ENCODE data around the gene TENT4A.
A peak's percentile ranks its signal among the peaks of the same experiment; 100 is the strongest.

The TENT4A gene

DNA sequence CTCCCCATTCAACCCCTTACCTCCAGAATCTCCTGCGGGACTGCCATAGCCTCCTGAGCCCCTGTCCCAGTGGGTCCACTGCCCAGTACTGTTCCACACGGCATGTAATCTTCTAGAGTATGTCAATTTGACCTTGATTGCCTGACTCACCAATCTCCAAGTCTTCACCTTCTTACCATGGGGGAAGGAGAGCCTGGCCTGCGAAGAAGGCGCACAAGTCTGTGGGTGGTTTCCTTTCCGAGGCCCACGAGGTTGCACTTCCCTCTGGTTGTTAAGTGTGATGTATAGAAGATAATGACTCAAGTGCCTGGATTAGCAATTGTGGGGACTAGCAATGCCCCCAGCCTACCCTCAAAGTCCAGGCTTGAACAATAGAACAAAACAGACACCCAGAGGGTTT is 8.1 kb upstream of the TENT4A start:
- Mint-ChIP-seq H3K4me1 (ENCODE audit: low read depth in 2 of 2) (no peaks in the 10 kb centered on the region), H3K36me3 (ENCODE audit: insufficient read depth) (no peaks in the 10 kb centered on the region), H3K9me3 (no peaks in the 10 kb centered on the region), H3K4me3 (no peak overlapping the region), H3K27me3 (peaks cover 18 to 35% of the 10 kb centered on the region in 2 donors), H3K27ac (peak overlapping the region in 1 of 2 donors; percentile 18)
- no peak for DNase-seq
- no peak for ATAC-seq (replicated peaks)

- Mint-ChIP-seq H3K9me3 (no peaks in the 10 kb centered on the region), H3K27ac (peak overlapping the region in 1 of 2 donors; percentile 16), H3K4me3 (no peak overlapping the region), H3K4me1 (ENCODE audit: low read depth in 2 of 2) (no peaks in the 10 kb centered on the region), H3K36me3 (ENCODE audit: insufficient read depth) (no peaks in the 10 kb centered on the region), H3K27me3 (peaks cover 9 to 26% of the 10 kb centered on the region in 2 donors)
- DNase-seq: no peak
- no peak for ATAC-seq (replicated peaks)
These were observed 7.3 kb upstream of the TENT4A start for GRCh38 chr5:6705959-6706358.

- H3K9me3 Mint-ChIP-seq: no peaks in the 10 kb centered on the region
- peaks cover 10% of the 10 kb centered on the region for H3K36me3 Mint-ChIP-seq (ENCODE audit: insufficient read depth)
- DNase-seq (no peak), ATAC-seq (replicated peaks) (no peak)
- H3K27ac Mint-ChIP-seq: no peak overlapping the region
- H3K27me3 Mint-ChIP-seq: peaks cover 0 to 10% of the 10 kb centered on the region in 2 donors
- no peak overlapping the region for H3K4me3 Mint-ChIP-seq
- H3K4me1 Mint-ChIP-seq (ENCODE audit: low read depth in 2 of 2): peaks cover 6% of the 10 kb centered on the region in 2 donors
These were observed 5.4 kb upstream of the TENT4A start for GRCh38 chr5:6707852-6708251.

GRCh38 chr5:6708814-6709213 is 4.4 kb upstream of the TENT4A start:
- H3K4me3 Mint-ChIP-seq: no peak overlapping the region
- no peak overlapping the region for H3K27ac Mint-ChIP-seq
- peaks cover 14% of the 10 kb centered on the region for H3K36me3 Mint-ChIP-seq (ENCODE audit: insufficient read depth)
- peaks cover 6% of the 10 kb centered on the region in 2 donors for H3K4me1 Mint-ChIP-seq (ENCODE audit: low read depth in 2 of 2)
- DNase-seq: no peak
- no peak for ATAC-seq (replicated peaks)
- H3K27me3 Mint-ChIP-seq: peaks cover 0 to 10% of the 10 kb centered on the region in 2 donors
- no peaks in the 10 kb centered on the region for H3K9me3 Mint-ChIP-seq

DNA sequence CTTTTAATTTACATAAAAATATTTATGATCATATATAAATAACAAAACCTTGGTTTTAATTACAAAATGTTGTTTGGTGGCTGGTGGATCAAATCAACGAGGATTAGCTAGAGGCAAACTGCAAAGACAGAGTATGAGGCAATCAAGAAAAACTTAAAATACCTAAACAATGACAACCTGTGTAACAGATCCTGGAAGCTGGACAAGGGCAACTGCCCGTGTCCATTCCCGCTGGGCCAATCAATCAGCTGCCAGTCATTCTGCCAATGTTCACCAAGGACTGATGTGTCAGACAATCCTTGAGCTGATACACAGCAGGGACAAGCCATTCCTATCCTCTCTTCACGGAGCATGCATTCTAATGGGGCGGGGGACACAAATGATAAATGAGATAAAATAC is 3.2 kb upstream of the TENT4A start:
- Mint-ChIP-seq H3K27ac (no peak overlapping the region), H3K4me3 (no peak overlapping the region), H3K4me1 (ENCODE audit: low read depth in 2 of 2) (peaks cover 6 to 9% of the 10 kb centered on the region in 2 donors), H3K36me3 (ENCODE audit: insufficient read depth) (peaks cover 17% of the 10 kb centered on the region), H3K9me3 (no peaks in the 10 kb centered on the region), H3K27me3 (peaks cover 0 to 4% of the 10 kb centered on the region in 2 donors)
- no peak for DNase-seq
- ATAC-seq (replicated peaks): no peak

DNA sequence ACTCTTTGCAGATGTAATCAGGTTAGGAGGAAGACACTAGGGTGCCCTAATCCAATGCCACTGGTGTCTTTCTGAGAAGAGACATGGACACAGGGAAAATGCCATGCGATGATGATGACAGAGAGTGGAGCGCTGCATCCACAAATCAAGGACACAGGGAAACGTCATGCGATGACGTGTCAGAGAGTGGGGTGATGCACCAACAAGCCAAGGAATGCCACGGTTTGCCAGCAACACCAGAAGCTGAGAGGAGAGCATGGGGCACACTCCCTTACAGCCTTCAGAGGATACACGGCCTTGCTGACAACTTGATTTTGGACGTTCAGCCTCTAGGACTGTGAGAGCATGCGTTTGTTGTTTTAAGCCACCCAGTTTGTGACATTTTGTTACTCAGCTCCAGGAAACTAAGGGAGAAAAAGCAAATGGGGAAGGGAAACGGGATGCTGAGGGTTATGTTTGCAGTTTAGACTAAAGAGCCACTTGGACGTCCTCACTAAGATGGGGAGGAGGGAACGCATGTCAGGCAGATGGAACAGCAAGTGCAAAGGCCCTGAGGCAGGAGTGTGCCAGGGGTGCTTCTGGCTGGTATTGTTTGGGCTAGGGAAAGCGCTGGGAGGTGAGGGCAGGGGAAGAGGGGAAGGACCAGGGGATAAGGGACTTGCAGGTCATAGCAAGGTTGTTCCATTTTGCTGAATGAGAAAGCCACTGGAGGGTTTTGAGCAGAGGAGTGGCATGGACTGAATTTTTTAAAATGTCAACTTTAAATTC is 2.5 kb upstream of the TENT4A start:
- H3K36me3 Mint-ChIP-seq (ENCODE audit: insufficient read depth): peaks cover 19% of the 10 kb centered on the region
- no peaks in the 10 kb centered on the region for H3K9me3 Mint-ChIP-seq
- ATAC-seq (replicated peaks) (no peak), DNase-seq (no peak)
- peaks cover 7 to 16% of the 10 kb centered on the region in 2 donors for H3K4me1 Mint-ChIP-seq (ENCODE audit: low read depth in 2 of 2)
- peak overlapping the region in 1 of 2 donors; percentile 22 for H3K4me3 Mint-ChIP-seq
- H3K27me3 Mint-ChIP-seq: no peaks in the 10 kb centered on the region
- H3K27ac Mint-ChIP-seq: no peak overlapping the region

- H3K4me3 Mint-ChIP-seq: peak overlapping the region; percentile 85 to 89
- H3K27me3 Mint-ChIP-seq: no peaks in the 10 kb centered on the region
- H3K36me3 Mint-ChIP-seq (ENCODE audit: insufficient read depth): peaks cover 21% of the 10 kb centered on the region
- no peak for ATAC-seq (replicated peaks)
- no peaks in the 10 kb centered on the region for H3K9me3 Mint-ChIP-seq
- peak overlapping the region; percentile 84 to 91 for H3K27ac Mint-ChIP-seq
- no peak for DNase-seq
- H3K4me1 Mint-ChIP-seq (ENCODE audit: low read depth in 2 of 2): peaks cover 16 to 24% of the 10 kb centered on the region in 2 donors
These were observed 1.7 kb upstream of the TENT4A start for GRCh38 chr5:6711409-6712141.

GRCh38 chr5:6712142-6712576 is 1.1 kb upstream of the TENT4A start:
- ATAC-seq (replicated peaks): peak; percentile 18
- no peaks in the 10 kb centered on the region for H3K27me3 Mint-ChIP-seq

GRCh38 chr5:6712577-6713273 is 507 bp upstream of the TENT4A start:
- peak overlapping the region; percentile 84 to 91 for H3K27ac Mint-ChIP-seq
- no peaks in the 10 kb centered on the region for H3K9me3 Mint-ChIP-seq
- peaks cover 27 to 33% of the 10 kb centered on the region in 2 donors for H3K4me1 Mint-ChIP-seq (ENCODE audit: low read depth in 2 of 2)
- peak overlapping the region; percentile 85 to 89 for H3K4me3 Mint-ChIP-seq
- DNase-seq: peak; percentile 96 to 98 (median 98)
- no peaks in the 10 kb centered on the region for H3K27me3 Mint-ChIP-seq
- H3K36me3 Mint-ChIP-seq (ENCODE audit: insufficient read depth): peaks cover 21% of the 10 kb centered on the region
- ATAC-seq (replicated peaks): peak; percentile 77

More at GRCh38 chr5:6712142-6712576, 1.1 kb upstream of the TENT4A start:
- H3K4me3 Mint-ChIP-seq: peak overlapping the region; percentile 85 to 89
- peak; percentile 33 to 43 (median 39) for DNase-seq
- peaks cover 21 to 28% of the 10 kb centered on the region in 2 donors for H3K4me1 Mint-ChIP-seq (ENCODE audit: low read depth in 2 of 2)
- H3K27ac Mint-ChIP-seq: peak overlapping the region; percentile 84 to 91
- H3K36me3 Mint-ChIP-seq (ENCODE audit: insufficient read depth): peaks cover 21% of the 10 kb centered on the region
- no peaks in the 10 kb centered on the region for H3K9me3 Mint-ChIP-seq

GRCh38 chr5:6714226-6715041 is 1.2 kb downstream of the TENT4A start:
- peaks cover 25% of the 10 kb centered on the region for H3K36me3 Mint-ChIP-seq (ENCODE audit: insufficient read depth)
- H3K27ac Mint-ChIP-seq: peak overlapping the region; percentile 74 to 89
- DNase-seq (peak in 2 of 3 experiments; percentile 8 to 13), ATAC-seq (replicated peaks) (no peak)
- H3K9me3 Mint-ChIP-seq: no peaks in the 10 kb centered on the region
- peaks cover 42 to 48% of the 10 kb centered on the region in 2 donors for H3K4me1 Mint-ChIP-seq (ENCODE audit: low read depth in 2 of 2)
- H3K4me3 Mint-ChIP-seq: peak overlapping the region; percentile 80 to 85
- H3K27me3 Mint-ChIP-seq: no peaks in the 10 kb centered on the region

DNA sequence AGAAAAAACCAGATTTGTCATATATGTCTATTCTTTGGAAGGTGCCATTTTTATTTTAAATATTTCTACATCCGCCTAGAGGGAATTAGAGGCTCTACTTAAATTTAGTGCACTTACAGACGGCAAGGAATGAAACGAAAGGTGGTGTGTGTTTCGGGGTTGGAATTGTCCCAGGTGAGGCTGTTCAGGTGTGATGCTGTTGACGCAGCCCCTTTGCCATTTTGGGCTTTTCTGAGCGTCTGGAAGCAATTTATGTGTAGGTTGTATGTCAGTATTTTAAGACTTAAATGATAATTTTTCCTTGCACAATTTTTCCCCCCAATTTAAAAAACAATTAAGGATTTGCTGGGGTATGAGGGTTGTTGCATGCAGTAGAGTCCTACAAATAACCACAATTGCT is 2.0 kb downstream of the TENT4A start:
- peak overlapping the region; percentile 74 to 89 for H3K27ac Mint-ChIP-seq

DNA sequence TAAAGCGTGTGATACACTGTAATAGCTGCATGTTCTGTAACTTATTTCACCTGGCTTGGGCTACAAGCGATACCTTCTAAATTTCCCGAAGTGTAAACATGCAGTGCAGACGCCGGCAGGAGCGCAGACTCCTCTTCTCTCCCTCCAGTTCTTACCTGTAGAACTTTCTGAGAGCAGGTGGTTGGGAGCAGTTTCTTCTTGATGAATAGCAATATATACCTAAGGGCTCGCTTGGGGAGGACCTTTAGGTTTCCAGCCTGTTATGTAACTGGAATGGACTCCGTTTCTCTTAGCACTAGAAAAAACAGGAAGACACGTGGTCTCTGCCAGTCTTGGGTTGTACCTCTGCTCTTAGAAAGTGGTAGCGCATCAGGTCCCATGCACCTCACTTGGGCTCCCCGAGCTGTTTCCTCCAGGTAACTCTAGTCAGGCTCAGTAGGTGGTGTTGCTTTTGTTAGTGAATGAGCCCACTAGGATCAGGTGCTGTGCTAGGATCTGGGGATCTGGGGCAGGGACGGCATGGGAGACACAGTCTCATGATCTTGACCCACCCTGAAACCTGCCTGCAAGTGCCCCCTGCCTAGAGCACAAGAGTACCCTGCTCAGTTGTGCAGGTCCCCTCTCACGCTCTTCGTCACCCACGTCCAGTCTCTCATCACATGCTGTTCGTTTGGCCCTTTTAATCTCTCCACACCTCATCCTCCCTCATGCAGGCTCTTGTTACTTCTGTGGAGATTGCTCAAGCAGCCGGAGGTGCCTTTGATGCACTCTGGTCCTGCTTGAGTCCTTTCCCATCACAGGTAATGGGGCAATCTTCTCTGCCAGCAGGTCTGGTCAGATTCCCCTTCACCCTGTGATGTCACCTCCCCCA is 2.8 kb downstream of the TENT4A start:
- DNase-seq (peak in 1 of 3 experiments; percentile 7), ATAC-seq (replicated peaks) (no peak)
- H3K36me3 Mint-ChIP-seq (ENCODE audit: insufficient read depth): peaks cover 27% of the 10 kb centered on the region
- peak overlapping the region; percentile 80 to 85 for H3K4me3 Mint-ChIP-seq
- peak overlapping the region; percentile 74 to 89 for H3K27ac Mint-ChIP-seq
- peaks cover 54 to 61% of the 10 kb centered on the region in 2 donors for H3K4me1 Mint-ChIP-seq (ENCODE audit: low read depth in 2 of 2)
- no peaks in the 10 kb centered on the region for H3K27me3 Mint-ChIP-seq
- H3K9me3 Mint-ChIP-seq: no peaks in the 10 kb centered on the region

More for the DNA sequence above, 2.0 kb downstream of the TENT4A start:
- H3K4me3 Mint-ChIP-seq: peak overlapping the region; percentile 80 to 85
- H3K4me1 Mint-ChIP-seq (ENCODE audit: low read depth in 2 of 2): peaks cover 51 to 57% of the 10 kb centered on the region in 2 donors
- H3K9me3 Mint-ChIP-seq: no peaks in the 10 kb centered on the region
- H3K36me3 Mint-ChIP-seq (ENCODE audit: insufficient read depth): peaks cover 27% of the 10 kb centered on the region
- DNase-seq: no peak
- no peak for ATAC-seq (replicated peaks)
- H3K27me3 Mint-ChIP-seq: no peaks in the 10 kb centered on the region

Data from effector memory CD8-positive, alpha-beta T cell (primary cell).